Activated T-cell treated with anti-CD3 and anti-CD28 coated beads for 24 hours (primary cell): Measurements from ENCODE around the gene PUS1.
"Not testable (repeated sequence)": the region's sequence is repeated elsewhere in the genome, so short reads cannot be mapped to it uniquely, and the experiment has no call there.

ENCODE experiments used
- DNase-seq: peaks from one replicate; pipeline ENCODE4 v3.0.0-alpha.2; 2020; ENCODE audit warnings: low read depth

Gene PUS1

DNA sequence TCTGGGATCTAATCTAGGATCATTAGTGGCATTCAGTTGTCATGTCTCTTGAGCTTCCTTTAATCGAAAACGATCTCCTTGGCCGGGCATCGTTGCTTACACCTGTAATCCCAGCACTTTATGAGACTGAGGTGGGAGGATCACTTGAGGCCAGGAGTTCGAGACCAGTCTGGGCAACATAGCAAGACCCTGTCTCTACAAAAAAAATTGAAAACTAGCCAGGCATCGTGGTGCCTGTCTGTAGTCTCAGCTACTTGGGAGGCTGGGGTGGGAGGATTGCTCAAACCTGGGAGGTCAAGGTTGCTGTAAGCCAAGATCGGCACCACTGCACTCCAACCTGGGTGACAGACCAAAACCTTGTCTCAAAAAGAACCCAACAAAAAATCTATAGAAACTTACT is 9.0 kb downstream of the PUS1 start:
- no peak for DNase-seq

GRCh38 chr12:131939007-131939406 is 9.9 kb downstream of the PUS1 start:
- no peak for DNase-seq

DNA sequence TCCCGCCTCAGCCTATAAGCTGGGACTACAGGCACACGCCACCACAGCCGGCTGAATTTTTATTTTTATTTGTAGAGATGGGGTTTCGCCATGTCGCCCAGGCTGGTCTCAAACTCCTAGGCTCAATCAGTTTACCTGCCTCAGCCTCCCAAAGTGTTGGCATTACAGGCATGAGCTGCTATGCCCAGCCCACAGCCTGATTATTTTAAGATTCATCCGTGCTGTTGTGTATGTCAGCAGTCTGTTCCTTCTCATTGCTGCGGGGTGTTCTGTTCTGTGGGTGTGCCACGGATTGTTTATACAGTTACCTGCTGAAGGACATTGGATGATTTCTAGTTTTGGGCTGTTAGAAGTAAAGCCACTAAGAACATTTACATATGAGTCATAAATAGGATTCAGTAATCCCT is 11.1 kb downstream of the PUS1 start:
- no peak for DNase-seq

DNA sequence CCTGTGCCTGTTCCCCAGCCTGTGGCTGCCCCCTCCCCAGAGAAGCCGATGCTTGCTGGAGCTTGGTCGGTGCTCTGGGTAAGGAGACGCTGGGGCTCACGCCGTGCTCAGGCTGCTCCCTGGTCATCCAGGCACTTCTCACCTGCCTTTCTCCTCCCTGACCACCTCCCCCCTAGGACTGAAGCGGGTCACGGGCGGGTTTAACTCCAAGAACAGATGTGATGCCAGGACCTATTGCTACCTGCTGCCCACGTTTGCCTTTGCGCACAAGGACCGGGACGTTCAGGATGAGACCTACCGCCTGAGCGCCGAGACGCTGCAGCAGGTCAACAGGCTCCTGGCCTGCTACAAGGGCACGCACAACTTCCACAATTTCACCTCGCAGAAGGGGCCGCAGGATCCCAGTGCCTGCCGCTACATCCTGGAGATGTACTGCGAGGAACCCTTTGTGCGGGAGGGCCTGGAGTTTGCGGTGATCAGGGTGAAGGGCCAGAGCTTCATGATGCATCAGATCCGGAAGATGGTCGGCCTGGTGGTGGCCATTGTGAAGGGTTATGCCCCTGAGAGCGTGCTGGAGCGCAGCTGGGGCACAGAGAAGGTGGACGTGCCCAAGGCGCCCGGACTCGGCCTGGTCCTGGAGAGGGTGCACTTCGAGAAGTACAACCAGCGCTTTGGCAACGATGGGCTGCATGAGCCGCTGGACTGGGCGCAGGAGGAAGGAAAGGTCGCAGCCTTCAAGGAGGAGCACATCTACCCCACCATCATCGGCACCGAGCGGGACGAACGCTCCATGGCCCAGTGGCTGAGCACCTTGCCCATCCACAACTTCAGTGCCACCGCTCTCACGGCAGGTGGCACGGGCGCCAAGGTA is 12.3 kb downstream of the PUS1 start:
- no peak for DNase-seq

DNA sequence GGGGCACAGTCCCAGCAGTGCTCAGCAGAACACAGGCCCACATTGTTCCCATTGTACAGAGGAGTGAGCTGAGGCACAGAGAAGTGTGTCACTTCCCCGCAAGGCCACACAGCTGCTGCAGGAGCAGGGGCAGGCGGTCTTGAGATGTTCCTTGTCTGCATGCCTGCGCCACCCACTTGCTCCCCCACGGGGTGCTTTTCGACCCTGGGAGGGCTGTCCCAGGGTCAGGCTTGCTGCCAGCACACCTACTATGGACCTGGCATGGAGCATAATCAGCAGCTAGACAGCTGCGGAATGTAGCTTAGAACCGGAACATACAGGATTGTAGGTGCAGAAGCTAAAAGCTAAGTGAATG is 12.9 kb downstream of the PUS1 start:
- no peak for DNase-seq

DNA sequence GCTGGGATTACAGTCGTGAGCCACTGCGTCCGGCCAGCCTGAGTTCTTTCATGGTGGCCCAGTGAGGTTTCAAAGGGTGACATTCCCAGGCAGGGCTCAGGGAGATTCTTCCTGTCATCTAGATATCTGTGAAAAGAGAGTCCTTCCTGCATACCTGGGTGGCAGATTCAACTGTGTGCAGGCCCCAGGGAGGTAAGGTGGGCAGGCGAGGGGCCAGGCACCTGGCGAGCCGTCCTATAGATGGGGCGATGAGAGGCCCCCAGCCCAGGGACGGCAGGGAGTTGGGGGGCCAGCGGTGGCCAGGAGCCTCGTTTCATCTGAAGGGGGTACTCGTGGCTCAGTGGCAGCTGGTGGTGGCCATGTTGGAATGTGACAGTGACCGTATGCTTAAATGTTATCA is 13.6 kb downstream of the PUS1 start:
- no peak for DNase-seq

DNA sequence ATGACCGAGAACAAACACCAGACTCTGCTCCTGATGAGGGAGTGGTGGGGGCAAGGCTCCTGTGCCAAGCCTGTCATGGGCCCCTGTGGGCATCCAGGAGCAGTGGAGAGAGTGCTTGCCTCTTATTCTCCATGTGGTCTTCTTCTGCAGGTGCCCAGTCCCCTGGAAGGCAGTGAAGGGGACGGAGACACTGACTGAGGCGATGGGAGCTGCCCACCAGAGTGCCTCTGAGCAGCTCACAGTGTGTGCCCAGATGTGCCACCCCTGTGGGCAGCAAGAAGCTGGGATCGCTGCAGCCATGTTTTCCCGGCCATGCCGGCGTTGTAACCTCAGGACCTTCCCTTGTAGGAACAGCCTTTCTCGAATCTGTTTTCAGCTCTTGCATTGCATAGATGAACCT is 14.3 kb downstream of the PUS1 start:
- no peak for DNase-seq

DNA sequence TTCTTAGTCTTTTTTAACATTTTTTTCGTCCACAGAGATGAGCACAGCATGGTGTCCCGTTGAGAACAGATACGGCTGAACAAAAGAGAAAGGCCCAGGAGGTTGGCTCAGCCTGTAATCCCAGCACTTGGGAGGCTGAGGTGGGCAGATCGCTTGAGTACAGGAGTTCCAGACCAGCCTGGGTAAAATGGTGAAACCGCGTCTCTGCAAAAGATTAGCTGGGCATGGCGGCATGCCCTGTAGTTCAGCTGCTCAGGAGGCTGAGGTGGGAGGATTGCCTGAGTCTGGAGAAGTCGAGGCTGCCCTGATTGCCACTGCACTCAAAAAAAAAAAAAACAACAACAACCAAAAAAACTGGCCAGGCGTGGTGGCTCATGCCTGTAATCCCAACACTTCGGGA is 14.8 kb downstream of the PUS1 start:
- DNase-seq: no peak

DNA sequence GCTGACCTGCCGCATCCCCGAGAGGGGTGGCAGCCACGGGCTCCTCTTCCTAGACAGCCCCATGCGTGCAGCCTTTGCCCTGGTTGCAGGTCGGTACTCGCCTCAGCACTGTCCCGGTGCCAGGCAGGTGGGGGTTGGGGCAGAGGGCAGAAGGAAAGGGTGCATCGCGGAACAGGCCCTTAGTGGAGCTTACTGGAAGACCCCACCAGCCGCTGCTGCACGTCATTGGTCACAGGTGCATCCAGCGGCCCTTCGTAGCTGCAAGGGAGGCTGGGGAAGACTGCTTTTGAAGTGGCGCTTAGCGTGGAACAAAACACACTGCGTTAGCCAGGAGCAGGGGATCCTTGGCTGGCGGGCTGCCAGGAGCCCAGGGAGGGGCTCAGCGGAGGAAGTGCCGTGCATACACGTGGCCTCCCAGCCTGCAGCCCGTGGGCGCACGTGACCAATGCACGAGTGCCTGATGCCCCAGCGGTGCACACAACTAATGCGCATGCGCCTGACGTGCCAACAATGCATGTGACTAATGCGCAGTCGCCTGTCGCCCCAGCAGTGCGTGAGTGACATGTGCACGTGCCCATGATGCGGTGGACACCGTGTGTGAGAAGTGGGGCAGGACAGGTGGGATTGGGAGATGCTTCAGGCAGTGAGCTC is 15.7 kb downstream of the PUS1 start:
- no peak for DNase-seq

- no peak for DNase-seq
These were observed 17.7 kb downstream of the PUS1 start for GRCh38 chr12:131946757-131947156.

DNA sequence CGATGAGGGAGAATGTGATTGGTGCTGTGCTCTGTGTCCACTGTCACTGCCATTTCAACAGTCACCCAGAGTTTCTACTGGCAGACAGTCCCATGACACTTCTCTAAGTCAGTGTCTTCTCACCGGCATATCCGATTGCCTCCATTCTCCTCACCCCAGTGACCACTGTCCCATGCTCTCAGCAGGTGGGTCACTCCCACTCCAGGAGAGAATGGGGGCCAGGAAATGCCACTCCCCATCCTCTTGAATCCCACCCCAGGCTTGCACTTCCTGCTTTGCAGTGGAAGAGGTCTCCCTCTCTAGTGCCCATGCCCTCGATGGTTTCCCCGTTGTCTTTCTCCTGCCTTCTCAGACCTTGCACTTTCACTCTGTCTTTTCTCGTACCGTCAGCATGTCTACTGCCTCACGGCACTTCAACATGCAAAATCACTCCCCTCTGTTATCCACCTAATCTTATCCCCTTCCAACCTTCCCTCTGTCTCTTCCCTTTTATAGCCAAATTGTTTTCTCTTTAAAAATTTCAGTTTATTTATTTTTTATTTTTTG is 18.5 kb downstream of the PUS1 start:
- DNase-seq: no peak

GRCh38 chr12:131948166-131948712 is 19.2 kb downstream of the PUS1 start:
- no peak for DNase-seq

GRCh38 chr12:131948713-131949430 is 19.8 kb downstream of the PUS1 start:
- DNase-seq: not testable (repeated sequence)

GRCh38 chr12:131949431-131950181 is 20.5 kb downstream of the PUS1 start, which contains the start of gene EP400:
TSS of gene EP400 (plus strand) at chr12:131949942. CDS start at chr12:131960620, 10,678 bp downstream.
- peak; percentile 93 for DNase-seq

DNA sequence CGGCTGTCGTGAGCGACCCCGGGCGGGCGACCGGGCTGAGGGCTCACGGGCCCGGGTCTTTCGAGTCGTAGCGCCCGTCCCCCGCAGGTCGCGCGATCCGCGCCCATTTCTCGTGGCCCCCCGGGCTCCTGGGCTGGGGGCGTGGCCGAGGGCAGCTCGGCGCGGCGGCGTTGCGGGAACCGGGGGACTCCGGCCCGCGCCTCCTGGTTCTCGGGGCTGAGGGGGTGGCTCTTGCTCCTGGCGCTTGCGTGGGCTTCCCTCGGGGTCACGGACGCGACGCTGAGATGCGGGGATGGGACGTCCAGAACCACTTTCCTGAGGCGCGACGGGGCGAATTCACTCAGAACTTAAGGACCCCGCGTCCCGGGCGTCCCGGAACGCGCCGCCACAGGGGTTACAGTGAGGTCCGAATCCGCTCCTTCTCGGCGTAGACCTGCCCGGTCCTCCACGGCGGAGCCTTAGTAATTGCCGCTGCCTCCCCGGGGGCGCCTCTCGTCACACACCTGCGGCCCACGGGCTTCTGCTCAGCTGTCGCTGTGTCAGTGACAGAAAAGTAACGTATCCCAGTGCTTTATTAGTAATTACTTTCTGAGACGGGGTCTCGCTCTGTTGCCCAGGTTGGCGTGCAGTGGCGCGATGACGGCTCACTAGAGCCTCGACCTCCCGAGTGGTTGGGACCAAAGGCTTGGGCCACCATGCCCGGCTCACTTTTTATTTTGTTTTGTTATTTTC is 21.3 kb downstream of the PUS1 start:
- peak; percentile 28 for DNase-seq

DNA sequence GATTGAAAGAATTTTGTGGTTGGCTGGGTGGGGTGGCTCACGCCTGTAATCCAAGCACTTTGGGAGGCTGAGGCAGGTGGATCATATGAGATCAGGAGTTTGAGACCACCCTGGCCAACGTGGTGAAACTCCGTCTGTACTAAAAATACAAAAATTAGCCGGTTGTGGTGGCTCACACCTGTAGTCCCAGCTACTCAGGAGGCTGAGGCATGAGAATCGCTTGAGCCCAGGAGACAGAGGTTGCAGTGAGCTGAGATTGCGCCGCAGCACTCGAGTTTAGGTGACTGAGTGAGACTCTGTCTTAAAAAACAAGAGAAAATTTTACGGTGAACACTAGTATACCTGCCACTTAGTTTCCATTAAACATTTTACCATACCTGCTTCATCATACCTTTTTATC is 24.7 kb downstream of the PUS1 start:
- not testable (repeated sequence) for DNase-seq

GRCh38 chr12:131954460-131954859 is 25.4 kb downstream of the PUS1 start:
- DNase-seq: not testable (repeated sequence)

DNA sequence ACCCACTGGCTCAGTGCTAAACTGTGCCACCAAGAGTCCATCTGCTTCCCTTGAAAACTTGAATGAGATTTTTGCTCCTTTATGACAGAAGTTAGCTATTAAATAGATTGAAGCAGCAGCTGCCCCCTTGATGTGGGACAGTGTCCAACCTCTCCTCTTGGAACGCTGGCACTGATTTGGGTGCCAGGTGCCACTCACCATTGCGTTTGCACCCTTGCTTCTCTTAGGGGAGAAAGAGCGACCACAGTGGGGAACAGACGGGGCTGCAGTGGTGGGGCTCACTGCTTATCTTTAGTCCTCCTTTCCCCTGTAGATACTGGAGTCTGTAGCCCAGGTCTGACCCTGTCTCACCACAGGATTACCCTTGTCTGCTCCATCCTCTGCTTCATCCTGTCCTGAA is 30.0 kb downstream of the PUS1 start:
- no peak for DNase-seq

- no peak for DNase-seq
These were observed 30.8 kb downstream of the PUS1 start for GRCh38 chr12:131959641-131960589.
